ENCODE data around the gene TRIM10. TPM values are rescaled to one million over a fixed set of nuclear protein-coding genes. Genes with fewer than 3 reads are reported as not detected.

TRIM10 gene
- total and polyA plus RNA-seq, 2 donors (not counting 1 experiment from before 2014, with no cell fraction given): not detected

GRCh38 chr6:30154061-30154460, 7.0 kb downstream of the TRIM10 start:
- Histone ChIP-seq H4K20me1 (ENCODE audit: control insufficient read depth, extremely low read depth, insufficient read depth, low read length) (no peaks in the 10 kb centered on the region), H3K36me3 (ENCODE audit: control insufficient read depth, insufficient read depth, low read length) (no peaks in the 10 kb centered on the region), H3K4me2 (ENCODE audit: extremely low read depth, insufficient read depth, low read length) (no peak overlapping the region), H3K4me1 (ENCODE audit: control insufficient read depth, extremely low read depth, insufficient read depth, low read length) (peaks cover 6% of the 10 kb centered on the region), H3K9ac (ENCODE audit: insufficient read depth, low read length) (no peak overlapping the region), H3K4me3 (replicated peaks in 1 of 4; ENCODE audit: control extremely low read depth in 1 of 4, insufficient read depth in 1 of 4, low read depth in 3 of 4, low read length in 4 of 4) (no peak overlapping the region), H3K27me3 (ENCODE audit: control insufficient read depth, insufficient read depth, low read length) (peaks cover 3% of the 10 kb centered on the region), H3K9me3 (ENCODE audit: control insufficient read depth, insufficient read depth, low read depth, low read length) (no peaks in the 10 kb centered on the region), H3K79me2 (ENCODE audit: control insufficient read depth, insufficient read depth, low read length) (no peaks in the 10 kb centered on the region), H3K27ac (ENCODE audit: insufficient read depth, low read length) (no peak overlapping the region), H2AFZ (ENCODE audit: low read length) (no peak overlapping the region)
- TF ChIP-seq EZH2 (IDR thresholded peaks at IDR 0.05; ENCODE audit: low read length, missing control alignments) (no peak), CTCF (conservative IDR thresholded peaks at IDR 0.05 in 1 of 2, IDR thresholded peaks at IDR 0.05 in 1 of 2; ENCODE audit: low read depth in 1 of 2, low read length in 2 of 2) (no peak)
- DNase-seq (ENCODE audit: low read depth in 2 of 2): no peak

- H3K4me3 ChIP-seq (replicated peaks in 1 of 4; ENCODE audit: control extremely low read depth in 1 of 4, insufficient read depth in 1 of 4, low read depth in 3 of 4, low read length in 4 of 4): no peak overlapping the region
- H3K27me3 ChIP-seq (ENCODE audit: control insufficient read depth, insufficient read depth, low read length): peaks cover 3% of the 10 kb centered on the region
- H4K20me1 ChIP-seq (ENCODE audit: control insufficient read depth, extremely low read depth, insufficient read depth, low read length): no peaks in the 10 kb centered on the region
- H3K4me2 ChIP-seq (ENCODE audit: extremely low read depth, insufficient read depth, low read length): no peak overlapping the region
- H2AFZ ChIP-seq (ENCODE audit: low read length): no peak overlapping the region
- no peak overlapping the region for H3K9ac ChIP-seq (ENCODE audit: insufficient read depth, low read length)
- TF ChIP-seq EZH2 (IDR thresholded peaks at IDR 0.05; ENCODE audit: low read length, missing control alignments): no peak
- TF ChIP-seq CTCF (conservative IDR thresholded peaks at IDR 0.05 in 1 of 2, IDR thresholded peaks at IDR 0.05 in 1 of 2; ENCODE audit: low read depth in 1 of 2, low read length in 2 of 2): no peak
- DNase-seq (ENCODE audit: low read depth in 2 of 2): no peak
- no peaks in the 10 kb centered on the region for H3K79me2 ChIP-seq (ENCODE audit: control insufficient read depth, insufficient read depth, low read length)
- H3K4me1 ChIP-seq (ENCODE audit: control insufficient read depth, extremely low read depth, insufficient read depth, low read length): peaks cover 6% of the 10 kb centered on the region
- H3K9me3 ChIP-seq (ENCODE audit: control insufficient read depth, insufficient read depth, low read depth, low read length): no peaks in the 10 kb centered on the region
- H3K36me3 ChIP-seq (ENCODE audit: control insufficient read depth, insufficient read depth, low read length): no peaks in the 10 kb centered on the region
- H3K27ac ChIP-seq (ENCODE audit: insufficient read depth, low read length): no peak overlapping the region
Measured at GRCh38 chr6:30152910-30153610, 8.0 kb downstream of the TRIM10 start.

- Histone ChIP-seq H3K27me3 (ENCODE audit: control insufficient read depth, insufficient read depth, low read length) (peaks cover 4% of the 10 kb centered on the region), H3K9ac (ENCODE audit: insufficient read depth, low read length) (no peak overlapping the region), H3K4me1 (ENCODE audit: control insufficient read depth, extremely low read depth, insufficient read depth, low read length) (peaks cover 6% of the 10 kb centered on the region), H3K36me3 (ENCODE audit: control insufficient read depth, insufficient read depth, low read length) (no peaks in the 10 kb centered on the region), H4K20me1 (ENCODE audit: control insufficient read depth, extremely low read depth, insufficient read depth, low read length) (no peaks in the 10 kb centered on the region), H3K4me2 (ENCODE audit: extremely low read depth, insufficient read depth, low read length) (no peak overlapping the region), H3K4me3 (replicated peaks in 1 of 4; ENCODE audit: control extremely low read depth in 1 of 4, insufficient read depth in 1 of 4, low read depth in 3 of 4, low read length in 4 of 4) (no peak overlapping the region), H3K9me3 (ENCODE audit: control insufficient read depth, insufficient read depth, low read depth, low read length) (no peaks in the 10 kb centered on the region), H2AFZ (ENCODE audit: low read length) (no peak overlapping the region), H3K27ac (ENCODE audit: insufficient read depth, low read length) (no peak overlapping the region), H3K79me2 (ENCODE audit: control insufficient read depth, insufficient read depth, low read length) (no peaks in the 10 kb centered on the region)
- no peak for DNase-seq (ENCODE audit: low read depth in 2 of 2)
- no peak for TF ChIP-seq EZH2 (IDR thresholded peaks at IDR 0.05; ENCODE audit: low read length, missing control alignments)
- TF ChIP-seq CTCF (conservative IDR thresholded peaks at IDR 0.05 in 1 of 2, IDR thresholded peaks at IDR 0.05 in 1 of 2; ENCODE audit: low read depth in 1 of 2, low read length in 2 of 2): no peak
Measured at GRCh38 chr6:30152016-30152673, 8.9 kb downstream of the TRIM10 start.
